Measurements from ENCODE around the gene BLTP2. TPM values are rescaled to one million over a fixed set of nuclear protein-coding genes. Genes with fewer than 3 reads are reported as not detected.
A peak's percentile ranks its signal among the peaks of the same experiment; 100 is the strongest.

Gene BLTP2
- total and polyA plus RNA-seq, 2 of the 13 experiments (the other 11 are each of a cell fraction or from before 2014, with no cell fraction given): 66.7 to 80.9 TPM

DNA sequence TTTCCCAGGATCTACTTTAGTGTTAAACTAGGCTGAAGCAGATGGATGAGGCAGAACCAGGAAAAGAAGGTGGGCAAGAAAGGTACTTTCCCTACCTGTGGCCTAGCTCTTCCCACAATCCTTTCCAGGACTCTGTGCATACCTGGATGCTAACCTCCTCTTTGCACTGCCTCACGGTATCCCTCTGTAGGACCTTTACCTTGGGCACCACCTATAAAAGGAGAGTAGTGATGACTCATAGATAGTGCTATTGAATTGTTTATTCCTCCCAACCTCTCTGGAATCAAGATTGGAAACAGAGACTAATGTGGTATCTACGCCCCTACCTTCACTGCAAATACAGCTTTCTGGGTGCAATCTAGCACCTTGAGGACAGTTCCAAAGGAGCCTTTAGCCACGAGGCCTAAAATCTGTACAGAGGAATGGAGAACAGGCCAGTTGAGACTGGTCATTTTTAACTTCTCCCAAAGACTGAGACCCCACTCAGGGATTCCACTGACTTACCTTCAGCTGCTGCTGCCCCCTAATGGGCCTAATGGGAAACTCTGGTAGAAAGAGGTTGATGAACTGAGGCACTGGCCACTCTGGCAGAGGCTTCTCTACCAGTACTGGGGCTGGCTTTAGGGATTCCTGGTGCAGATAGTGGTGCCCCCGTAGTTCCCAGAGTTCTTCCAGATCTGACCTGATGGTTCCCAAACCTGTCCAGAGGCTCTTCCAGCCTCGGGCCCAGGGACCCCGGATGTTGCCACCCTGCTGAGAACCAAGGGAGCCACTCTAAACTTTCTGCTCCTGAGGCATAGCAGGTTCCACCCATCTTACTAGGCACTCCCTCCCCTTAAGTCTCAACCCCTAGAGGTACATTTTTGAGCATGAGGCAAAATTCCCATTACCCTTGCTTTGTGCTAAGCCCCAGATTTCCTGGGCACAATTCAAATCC lies 31.8 kb downstream of the BLTP2 start (continued):
- TF ChIP-seq RAD21 (CRISPR knock-in tag; IDR thresholded peaks at IDR 0.05) (peak; percentile 38; the same call in 1 of the 2 replicates), DR1 (CRISPR knock-in tag; IDR thresholded peaks at IDR 0.05) (no peak), PCBP2 (optimal IDR thresholded peaks at IDR 0.05; ENCODE audit: low read depth, low read length, poor library complexity, severe bottlenecking) (no peak), ZNF562 (CRISPR knock-in tag; IDR thresholded peaks at IDR 0.05; ENCODE audit: borderline replicate concordance) (no peak), SMC3 (IDR thresholded peaks at IDR 0.05; ENCODE audit: low read length) (peak; percentile 42; the same call in 1 of the 2 replicates), MIXL1 (CRISPR knock-in tag; IDR thresholded peaks at IDR 0.05) (peak; percentile 40; the same call in 1 of the 2 replicates), SIX1 (CRISPR knock-in tag; IDR thresholded peaks at IDR 0.05; ENCODE audit: borderline replicate concordance) (no peak), PPARG (CRISPR knock-in tag; conservative IDR thresholded peaks at IDR 0.05) (no peak), NCOA2 (CRISPR knock-in tag; IDR thresholded peaks at IDR 0.05) (no peak), GLI4 (CRISPR knock-in tag; IDR thresholded peaks at IDR 0.05; ENCODE audit: borderline replicate concordance) (no peak), STAG1 (CRISPR knock-in tag; IDR thresholded peaks at IDR 0.05) (peak; percentile 71)
- TF ChIP-seq, protein P1, sequence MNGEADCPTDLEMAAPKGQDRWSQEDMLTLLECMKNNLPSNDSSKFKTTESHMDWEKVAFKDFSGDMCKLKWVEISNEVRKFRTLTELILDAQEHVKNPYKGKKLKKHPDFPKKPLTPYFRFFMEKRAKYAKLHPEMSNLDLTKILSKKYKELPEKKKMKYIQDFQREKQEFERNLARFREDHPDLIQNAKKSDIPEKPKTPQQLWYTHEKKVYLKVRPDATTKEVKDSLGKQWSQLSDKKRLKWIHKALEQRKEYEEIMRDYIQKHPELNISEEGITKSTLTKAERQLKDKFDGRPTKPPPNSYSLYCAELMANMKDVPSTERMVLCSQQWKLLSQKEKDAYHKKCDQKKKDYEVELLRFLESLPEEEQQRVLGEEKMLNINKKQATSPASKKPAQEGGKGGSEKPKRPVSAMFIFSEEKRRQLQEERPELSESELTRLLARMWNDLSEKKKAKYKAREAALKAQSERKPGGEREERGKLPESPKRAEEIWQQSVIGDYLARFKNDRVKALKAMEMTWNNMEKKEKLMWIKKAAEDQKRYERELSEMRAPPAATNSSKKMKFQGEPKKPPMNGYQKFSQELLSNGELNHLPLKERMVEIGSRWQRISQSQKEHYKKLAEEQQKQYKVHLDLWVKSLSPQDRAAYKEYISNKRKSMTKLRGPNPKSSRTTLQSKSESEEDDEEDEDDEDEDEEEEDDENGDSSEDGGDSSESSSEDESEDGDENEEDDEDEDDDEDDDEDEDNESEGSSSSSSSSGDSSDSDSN (CRISPR knock-in tag; IDR thresholded peaks at IDR 0.05): no peak
- TF ChIP-seq, protein P2, sequence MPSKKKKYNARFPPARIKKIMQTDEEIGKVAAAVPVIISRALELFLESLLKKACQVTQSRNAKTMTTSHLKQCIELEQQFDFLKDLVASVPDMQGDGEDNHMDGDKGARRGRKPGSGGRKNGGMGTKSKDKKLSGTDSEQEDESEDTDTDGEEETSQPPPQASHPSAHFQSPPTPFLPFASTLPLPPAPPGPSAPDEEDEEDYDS (CRISPR knock-in tag; IDR thresholded peaks at IDR 0.05): no peak
